OCI-LY7 (cell line): ENCODE results near the gene OR8H2.

Source experiments
- EZH2phosphoT487 ChIP-seq: fragments of 200-600 bp; sonication (generic); IDR thresholded peaks from 2 replicates; pipeline ENCODE4 v1.6.1; 2018; ENCODE audit warnings: low read depth, borderline replicate concordance, mild to moderate bottlenecking, mixed run types, antibody characterized with exemption, low read length, moderate library complexity, mixed read lengths
- TF ChIP-seq, protein P1 (sequence below): fragments of 200-600 bp; sonication (generic); conservative IDR thresholded peaks from 2 replicates; pipeline ENCODE4 v1.5.1; 2014; ENCODE audit warnings: mild to moderate bottlenecking, antibody characterized with exemption, low read length, moderate library complexity, mixed read lengths

DNA sequence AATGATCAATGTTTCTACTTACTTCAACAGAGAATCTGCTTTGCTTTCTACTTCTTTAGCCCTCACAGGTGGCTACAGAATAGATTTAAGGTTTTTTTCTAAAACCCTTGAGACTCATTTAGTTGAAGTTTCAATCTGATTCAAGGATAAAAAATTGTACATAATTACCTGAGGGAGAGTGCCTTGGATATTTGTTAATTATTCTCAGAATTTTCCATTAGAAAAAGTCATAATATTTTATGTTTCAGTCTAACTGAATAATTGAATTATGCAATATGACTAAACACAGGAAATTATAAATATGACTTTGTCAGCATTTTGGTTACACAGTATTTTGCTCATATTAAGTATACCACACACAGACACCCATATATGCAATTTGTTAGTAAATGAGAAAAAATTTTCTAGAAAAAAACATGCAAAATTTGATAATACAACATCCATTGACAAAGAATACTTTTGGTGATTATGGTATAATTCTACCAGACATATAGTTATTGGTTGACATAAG is 36.7 kb downstream of the OR8H2 start, which contains the start of gene OR8J3:
- TF ChIP-seq, protein P1, sequence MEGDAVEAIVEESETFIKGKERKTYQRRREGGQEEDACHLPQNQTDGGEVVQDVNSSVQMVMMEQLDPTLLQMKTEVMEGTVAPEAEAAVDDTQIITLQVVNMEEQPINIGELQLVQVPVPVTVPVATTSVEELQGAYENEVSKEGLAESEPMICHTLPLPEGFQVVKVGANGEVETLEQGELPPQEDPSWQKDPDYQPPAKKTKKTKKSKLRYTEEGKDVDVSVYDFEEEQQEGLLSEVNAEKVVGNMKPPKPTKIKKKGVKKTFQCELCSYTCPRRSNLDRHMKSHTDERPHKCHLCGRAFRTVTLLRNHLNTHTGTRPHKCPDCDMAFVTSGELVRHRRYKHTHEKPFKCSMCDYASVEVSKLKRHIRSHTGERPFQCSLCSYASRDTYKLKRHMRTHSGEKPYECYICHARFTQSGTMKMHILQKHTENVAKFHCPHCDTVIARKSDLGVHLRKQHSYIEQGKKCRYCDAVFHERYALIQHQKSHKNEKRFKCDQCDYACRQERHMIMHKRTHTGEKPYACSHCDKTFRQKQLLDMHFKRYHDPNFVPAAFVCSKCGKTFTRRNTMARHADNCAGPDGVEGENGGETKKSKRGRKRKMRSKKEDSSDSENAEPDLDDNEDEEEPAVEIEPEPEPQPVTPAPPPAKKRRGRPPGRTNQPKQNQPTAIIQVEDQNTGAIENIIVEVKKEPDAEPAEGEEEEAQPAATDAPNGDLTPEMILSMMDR, result no peak
- TF ChIP-seq EZH2phosphoT487, result no peak
